ENCODE data around the gene OR9A4.

GRCh38 chr7:141874787-141875186 lies 41.4 kb upstream of the OR9A4 start:
- TF ChIP-seq, protein P1, sequence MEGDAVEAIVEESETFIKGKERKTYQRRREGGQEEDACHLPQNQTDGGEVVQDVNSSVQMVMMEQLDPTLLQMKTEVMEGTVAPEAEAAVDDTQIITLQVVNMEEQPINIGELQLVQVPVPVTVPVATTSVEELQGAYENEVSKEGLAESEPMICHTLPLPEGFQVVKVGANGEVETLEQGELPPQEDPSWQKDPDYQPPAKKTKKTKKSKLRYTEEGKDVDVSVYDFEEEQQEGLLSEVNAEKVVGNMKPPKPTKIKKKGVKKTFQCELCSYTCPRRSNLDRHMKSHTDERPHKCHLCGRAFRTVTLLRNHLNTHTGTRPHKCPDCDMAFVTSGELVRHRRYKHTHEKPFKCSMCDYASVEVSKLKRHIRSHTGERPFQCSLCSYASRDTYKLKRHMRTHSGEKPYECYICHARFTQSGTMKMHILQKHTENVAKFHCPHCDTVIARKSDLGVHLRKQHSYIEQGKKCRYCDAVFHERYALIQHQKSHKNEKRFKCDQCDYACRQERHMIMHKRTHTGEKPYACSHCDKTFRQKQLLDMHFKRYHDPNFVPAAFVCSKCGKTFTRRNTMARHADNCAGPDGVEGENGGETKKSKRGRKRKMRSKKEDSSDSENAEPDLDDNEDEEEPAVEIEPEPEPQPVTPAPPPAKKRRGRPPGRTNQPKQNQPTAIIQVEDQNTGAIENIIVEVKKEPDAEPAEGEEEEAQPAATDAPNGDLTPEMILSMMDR (IDR thresholded peaks at IDR 0.05; ENCODE audit: low read depth, low read length), result no peak
- TF ChIP-seq, protein P2, sequence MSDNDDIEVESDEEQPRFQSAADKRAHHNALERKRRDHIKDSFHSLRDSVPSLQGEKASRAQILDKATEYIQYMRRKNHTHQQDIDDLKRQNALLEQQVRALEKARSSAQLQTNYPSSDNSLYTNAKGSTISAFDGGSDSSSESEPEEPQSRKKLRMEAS (IDR thresholded peaks at IDR 0.05; ENCODE audit: low read depth, low read length), result no peak
- no peak for TF ChIP-seq POLR2A (IDR thresholded peaks at IDR 0.05; ENCODE audit: extremely low read depth, insufficient read length)

Data from NB4 (cell line).